COLO668 (cell line): Measurements from ENCODE around the gene MARCKSL1.
"Not testable (repeated sequence)": the region's sequence is repeated elsewhere in the genome, so short reads cannot be mapped to it uniquely, and the experiment has no call there.

Experiments
- DNase-seq: peaks from one replicate; lab custom pipeline; 2025; ENCODE audit not compliant: unreplicated experiment; lab: John Stamatoyannopoulos, UW

The MARCKSL1 gene

DNA sequence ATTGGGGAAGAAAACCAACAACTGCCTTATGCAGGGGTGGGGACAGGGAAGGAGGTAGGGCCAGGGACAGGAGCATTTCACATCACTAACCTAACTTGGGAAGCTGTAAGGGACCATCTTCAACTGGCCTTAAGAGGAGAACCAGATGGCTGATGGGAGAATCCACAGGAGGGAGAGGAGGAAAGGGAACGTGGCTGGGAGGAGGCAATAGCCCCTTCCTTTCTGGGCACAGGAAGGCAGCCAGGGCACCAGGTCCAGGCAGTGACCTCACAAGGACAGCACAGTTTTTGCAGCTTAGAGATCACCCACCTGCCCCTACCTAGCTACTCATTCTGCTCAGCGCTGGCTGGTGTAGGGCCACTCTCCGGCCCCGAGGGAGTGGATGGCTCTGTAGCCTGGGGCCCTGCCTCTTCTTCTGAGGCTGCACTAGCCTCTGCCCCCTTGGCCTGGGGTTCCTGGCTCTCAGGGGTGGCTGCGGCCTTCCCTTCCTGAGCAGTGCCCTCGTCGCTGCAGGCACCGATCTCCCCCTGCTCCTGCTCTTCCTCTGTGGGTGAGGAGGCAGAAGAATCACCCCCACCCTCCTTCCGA lies 1.7 kb downstream of the MARCKSL1 start:
- DNase-seq = peak; percentile 52

DNA sequence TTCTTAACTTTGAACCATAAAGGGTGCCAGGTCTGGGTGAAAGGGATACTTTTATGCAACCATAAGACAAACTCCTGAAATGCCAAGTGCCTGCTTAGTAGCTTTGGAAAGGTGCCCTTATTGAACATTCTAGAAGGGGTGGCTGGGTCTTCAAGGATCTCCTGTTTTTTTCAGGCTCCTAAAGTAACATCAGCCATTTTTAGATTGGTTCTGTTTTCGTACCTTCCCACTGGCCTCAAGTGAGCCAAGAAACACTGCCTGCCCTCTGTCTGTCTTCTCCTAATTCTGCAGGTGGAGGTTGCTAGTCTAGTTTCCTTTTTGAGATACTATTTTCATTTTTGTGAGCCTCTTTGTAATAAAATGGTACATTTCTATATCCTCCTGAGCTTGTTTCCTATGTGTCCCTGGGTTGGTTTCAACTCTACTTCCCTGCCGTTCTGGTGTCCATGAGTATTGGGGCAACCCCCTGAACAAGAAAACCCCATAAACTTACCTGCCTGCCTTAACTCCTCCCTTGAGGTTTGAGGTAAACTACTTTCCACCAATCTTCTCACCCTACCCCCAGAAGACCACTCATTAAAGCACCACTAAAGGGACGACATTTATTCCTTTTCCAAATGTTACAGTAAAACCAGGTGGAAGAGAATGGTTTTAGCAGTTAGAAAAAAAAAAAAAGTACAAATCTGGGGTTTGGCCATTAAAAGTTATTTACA lies 2.6 kb downstream of the MARCKSL1 start:
- no peak for DNase-seq

DNA sequence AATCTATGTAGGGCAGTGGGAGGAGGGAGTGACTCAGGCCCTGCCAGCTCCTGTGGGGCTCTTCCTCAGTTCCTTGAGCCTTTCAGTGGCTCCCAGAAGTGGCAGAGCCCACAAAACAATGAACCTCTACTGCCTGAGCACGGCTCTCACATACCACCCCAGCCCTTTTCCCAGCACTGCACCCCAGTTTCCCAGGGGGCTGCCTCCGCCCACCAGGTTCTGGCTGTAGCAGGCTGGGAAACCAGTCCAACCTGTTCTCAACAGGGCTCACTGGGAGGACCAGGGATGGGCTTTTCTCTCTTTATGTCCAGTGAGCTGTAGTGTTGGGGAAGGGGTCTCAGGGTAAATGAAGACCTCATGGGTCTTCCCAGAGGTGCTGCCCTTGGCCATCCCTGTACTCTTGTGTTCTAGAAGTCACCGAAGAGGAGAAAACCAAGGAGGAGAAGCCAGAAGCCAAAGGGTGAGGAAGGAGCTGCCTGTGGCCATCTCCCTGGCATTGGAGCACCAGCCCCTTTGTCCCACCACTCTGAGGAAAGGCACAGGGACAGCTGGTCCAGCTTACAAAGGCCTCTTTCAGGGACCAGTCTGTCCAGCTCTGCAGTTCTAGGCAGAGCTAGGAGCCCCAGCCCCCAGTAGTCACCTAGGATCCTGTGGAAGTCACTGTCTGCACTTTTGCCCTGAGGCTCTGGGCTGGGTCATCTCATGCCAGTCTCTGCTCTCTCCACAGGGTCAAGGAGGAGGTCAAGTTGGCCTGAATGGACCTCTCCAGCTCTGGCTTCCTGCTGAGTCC lies 3.5 kb downstream of the MARCKSL1 start:
- peak; percentile 34 for DNase-seq

DNA sequence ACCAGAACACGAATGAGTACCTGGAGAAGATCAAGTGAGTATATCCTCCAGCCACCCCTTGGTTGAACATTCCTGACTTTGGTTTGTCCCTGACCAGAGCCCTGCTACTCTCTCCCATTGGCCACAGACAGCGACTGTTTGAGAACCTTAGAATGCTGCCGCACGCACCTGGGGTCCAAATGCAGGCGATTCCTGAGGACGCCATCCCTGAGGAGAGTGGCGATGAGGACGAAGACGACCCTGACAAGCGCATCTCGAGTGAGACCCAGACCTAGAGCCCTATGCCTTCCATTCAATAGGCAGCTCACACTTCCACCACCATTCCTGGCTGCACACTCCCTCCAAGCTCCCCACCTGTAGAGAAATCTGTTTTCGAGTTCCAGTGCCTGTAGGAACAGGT lies 4.5 kb downstream of the MARCKSL1 start:
- DNase-seq = no peak

DNA sequence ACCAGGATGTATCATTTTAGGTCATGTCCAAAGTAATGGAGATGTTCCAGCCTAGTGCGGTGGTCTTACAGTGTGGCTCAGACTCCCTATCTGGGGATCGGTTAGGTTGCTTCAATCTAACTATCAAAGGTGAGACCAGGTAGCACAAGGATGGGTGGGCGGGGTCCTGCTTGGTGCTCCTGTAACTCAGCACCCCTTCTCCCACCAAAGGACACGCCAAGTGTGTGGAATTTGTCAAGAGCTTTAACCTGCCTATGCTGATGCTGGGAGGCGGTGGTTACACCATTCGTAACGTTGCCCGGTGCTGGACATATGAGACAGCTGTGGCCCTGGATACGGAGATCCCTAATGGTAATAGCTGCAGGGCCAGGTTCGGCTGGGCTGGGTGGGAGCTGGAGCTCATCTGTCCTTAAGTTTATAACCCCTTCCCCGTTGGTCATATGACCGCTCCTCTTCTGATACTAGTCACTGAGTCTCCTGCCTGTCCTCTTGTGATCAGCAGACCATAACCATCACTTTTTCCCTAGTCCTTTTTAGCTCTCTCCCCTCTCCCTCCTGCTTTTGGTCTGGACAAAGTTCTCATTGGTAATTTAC lies 5.4 kb downstream of the MARCKSL1 start:
- DNase-seq = no peak

DNA sequence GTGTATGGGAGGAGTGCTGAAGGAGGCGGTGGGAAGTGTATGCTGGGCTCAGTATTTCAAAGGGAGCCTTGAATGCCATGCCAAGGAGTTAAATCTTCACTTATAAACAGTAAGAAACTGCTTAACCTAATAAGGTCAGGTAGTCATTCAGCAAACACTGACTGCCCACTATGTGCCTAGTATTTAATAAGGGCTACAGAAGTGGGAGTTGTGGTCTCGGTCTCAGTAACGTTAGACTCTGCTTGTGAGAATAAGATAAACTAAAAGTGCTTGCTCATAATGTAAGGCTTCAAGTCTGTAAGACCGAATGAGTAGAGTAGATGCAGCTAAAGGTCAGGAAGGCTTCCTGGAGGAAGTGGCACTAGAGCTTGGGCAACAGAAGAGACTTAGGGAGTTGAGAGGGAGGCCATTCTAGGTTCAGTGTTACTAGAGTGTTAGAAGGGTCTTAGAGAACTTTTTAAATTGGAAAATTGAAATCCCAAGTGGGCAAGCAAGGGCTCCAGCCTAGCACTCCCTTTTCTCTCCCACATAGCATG lies 6.0 kb downstream of the MARCKSL1 start:
- no peak for DNase-seq

DNA sequence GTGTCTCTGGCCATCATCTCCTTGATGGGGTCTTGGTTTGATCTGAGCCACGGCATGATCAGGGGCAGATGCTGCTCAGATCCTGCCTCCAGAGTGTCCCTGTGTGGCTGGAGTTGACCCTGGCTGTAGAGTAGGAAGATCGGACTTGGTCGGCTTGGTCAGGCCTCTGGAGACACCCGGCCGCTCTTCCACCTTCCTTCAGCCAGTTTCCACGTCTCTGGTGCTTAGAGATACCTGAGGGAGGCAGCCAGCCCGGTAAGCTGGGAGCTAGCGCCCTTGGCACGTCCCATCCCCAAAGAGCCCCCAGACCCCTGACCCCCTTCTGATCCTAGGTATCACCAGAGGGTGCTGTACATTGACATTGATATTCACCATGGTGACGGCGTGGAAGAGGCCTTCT lies 8.8 kb downstream of the MARCKSL1 start:
- no peak for DNase-seq

DNA sequence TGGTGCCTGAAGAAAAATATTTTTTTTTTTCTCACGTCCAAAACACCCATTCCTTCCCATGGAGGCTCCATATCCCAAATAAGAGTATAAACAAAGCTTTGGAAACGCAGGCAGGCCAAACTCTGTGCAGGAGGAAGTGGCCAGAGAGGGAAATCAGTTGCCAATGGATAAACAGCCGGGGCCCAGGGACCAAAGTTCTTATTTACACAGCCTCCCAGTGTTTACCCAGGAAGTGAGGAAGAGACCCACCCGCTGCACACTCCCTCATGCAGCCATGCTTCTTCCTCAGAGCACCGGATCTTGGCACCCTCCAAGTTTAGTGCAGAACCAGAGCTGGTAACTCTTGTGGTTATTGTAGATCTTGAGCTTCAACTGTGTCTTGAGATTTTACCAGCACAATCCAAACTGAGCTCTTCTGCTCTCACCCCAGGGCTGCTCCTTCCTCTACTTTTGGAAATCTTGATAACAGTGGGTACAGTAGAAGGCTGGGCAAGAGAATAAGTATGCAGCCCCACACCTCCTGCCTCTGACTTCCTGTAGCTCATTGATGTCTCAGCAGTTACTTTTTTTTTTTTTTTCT lies 14.2 kb downstream of the MARCKSL1 start:
- DNase-seq = peak; percentile 89

DNA sequence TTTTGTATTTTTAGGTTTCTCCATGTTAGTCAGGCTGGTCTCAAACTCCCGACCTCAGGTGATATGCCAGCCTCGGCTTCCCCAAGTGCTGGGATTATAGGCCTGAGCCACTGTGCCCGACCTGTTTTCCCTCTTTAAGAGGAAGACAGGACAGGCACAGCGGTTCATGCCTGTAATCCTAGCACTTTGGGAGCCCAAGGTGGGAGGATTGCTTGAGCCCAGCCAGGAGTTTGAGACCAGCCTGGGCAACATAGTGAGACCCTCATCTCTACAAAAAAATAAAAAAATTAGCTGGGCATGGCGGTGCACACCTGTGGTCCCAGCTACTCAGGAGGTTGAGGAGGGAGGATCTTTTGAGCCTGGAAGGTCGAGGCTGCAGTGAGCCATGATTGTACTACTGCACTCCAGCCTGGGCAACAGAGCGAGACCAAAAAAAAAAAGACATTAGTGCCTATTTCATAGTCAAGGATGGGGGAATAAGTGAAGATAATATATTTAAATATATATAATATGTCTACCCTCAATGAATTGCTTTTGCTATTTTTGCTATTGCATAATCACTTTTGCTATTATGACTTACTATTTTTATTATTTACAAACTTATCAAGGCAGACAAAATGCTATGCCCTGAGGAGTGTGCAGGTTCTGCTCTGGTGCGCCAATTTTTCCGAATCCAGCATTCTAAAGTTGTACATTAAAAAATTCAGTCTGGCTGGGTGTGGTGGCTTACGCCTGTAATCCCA lies 17.7 kb downstream of the MARCKSL1 start:
- DNase-seq = no peak

DNA sequence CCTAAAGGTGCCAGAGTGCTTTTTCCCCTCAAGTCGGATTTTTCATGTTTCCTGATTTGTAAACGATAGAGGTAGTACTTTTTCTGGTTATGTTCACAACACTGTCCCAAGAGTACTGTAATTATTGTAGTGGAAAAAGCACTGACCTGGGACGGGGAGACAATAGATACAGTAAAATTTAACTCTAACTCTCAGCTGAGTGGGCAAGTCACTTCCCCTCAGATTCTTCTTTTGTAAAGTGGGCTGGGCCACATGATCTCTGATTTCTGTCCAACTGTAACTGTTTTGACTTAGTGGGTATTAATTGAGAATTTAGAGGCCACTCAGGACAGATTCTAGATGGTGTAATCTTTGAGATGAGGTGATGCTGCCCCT lies 19.1 kb downstream of the MARCKSL1 start:
- no peak for DNase-seq

DNA sequence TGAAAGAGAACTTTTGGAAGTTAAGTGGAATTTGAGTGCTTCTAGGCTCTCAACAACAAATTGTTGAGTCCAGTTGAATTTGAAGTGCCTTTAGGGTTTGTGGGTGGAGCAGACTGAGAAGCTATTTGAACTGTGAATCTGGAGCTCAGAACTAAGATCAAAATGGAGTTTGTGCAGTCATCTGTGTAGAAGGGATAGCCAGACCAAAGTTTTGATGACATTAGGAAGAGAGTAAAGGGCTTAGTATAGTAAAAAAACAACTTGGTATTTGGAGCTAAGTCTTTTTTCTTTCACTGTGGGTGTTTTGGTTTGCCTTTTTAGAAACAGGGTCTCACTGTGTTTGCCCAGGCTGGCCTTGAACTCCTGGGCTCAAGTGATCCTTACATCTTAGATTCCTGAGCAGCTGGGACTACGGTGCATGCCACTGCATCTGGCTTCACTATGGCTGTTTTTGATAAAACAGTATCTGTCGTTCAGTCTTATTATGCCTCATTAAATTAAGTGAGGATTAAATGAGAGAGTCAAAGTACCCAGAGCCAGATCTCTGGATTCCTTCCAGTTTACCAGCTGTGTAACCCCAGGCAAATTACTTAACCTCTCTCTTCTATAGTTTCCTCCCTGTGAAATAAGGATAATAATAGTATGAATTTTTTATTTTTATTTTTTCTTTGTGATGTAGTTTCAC lies 24.2 kb downstream of the MARCKSL1 start:
- DNase-seq = no peak

DNA sequence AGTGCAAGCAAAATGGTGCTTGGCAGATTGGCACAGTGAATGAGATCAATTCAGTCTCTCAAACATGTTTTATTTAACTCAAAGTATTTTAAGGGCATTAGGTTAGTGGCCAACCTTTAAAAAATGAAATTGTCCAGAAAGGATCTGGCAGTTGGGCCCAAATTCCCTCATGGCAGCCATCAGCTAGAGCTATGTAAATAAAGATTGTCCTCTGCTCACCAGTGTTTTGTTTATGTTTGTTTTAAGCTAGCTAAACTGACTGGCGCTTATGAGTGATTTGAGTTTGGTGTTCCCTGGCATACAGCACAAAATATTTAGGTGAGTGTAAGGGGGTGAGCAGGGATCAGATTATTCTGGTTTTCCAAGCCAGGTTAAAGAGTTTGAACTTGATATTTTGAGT lies 26.1 kb downstream of the MARCKSL1 start:
- DNase-seq = no peak

DNA sequence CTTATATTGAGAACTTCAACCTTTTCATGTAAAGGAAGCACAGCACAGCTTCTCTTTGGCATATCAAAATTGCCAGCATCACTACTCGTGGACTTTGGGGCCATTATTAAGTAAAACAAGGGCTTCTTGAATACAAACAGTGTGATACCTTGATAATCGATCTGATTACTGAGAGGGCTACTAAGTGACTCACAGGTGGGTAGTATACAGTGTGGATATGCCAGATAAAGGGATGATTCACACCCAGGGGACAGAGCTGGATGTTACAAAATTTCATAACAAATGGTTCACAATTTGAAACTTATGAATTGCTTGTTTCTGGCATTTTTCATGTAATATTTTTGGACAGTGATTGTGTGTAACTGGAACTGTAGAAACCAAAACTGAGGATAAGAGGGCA lies 28.7 kb downstream of the MARCKSL1 start:
- no peak for DNase-seq

DNA sequence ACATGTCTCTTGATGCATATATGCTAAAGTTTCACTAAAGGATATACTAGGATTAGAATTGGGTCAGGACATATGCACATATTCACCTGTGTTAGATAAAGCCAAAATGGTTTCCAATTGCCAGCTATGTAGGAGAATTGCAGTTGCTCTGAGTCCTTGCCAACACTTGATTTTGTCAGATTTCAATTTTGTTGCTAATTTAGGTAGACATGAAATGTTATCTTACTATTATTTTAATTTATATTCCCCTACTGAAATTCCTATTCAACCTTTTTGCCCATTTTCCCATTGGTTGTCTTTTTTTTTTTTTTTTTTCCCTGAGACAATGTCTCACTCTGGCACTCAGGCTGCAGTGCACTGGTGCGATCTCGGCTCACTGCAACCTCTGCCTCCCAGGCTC lies 30.7 kb downstream of the MARCKSL1 start:
- no peak for DNase-seq

DNA sequence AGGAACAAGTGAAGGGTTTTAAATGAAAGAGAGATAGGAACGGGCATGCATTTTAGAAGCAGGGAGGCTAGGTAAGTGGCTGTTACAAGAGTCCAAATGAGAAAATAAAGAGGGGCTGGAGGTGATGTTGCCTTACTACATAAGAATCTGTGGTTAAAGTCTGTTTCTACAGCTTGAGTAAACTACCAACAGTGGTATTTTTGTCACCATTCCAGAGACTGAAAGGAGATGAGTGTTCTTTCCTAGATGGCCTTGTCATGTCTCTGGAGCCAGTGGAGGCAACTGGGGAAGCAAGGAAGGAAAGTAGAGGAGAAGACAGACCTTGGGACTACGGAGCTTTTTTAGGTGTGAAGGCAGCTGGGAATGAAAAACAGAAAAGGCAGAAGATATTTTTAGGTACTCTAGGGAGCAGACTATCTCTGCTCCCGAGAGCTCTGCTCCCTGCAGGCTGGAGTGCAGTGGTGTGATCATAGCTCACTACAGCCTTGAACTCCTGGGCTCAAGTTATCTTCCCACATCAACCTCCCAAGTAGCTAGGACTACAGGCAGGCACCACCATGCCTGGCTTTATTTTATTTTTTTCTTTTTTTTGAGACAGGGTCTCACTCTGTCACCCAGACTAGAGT lies 31.9 kb downstream of the MARCKSL1 start:
- DNase-seq = no peak

DNA sequence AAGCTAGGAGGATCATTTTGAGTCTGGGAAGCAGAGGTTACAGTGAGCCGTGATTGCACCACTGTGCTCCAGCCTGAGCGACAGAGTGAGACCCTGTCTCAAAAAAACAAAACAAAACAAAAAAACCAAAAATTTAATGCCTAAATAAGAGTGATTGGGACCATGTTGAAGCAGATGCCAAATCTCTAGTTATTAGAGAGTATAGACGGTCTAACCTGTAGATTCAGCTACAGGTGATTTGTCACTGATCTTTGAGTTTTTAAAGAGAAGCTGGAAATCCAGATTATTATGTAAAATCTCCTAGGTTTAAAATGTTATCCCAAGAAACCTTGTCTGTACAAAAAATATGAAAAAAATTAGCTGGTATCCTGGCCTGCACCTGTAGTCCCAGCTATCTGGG lies 32.7 kb downstream of the MARCKSL1 start:
- DNase-seq = no peak

DNA sequence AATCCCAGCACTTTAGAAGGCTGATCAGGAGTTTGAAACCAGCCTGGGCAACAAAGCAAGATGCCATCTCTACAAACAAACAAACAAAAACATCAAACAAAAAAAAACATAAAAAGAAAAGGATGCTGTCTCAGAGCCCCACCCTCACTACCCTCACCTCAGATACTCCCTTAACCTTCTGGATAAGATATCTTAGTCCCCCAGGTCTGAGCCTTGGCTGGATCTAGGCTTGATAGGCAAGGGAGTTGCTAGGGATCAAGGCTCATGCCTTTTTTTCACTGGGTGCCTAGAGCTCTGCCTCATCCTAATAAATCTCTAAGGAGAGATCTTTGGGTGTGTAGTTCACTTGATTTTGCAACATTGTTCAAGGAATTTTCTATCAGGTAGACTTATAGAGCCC lies 36.7 kb downstream of the MARCKSL1 start:
- no peak for DNase-seq

DNA sequence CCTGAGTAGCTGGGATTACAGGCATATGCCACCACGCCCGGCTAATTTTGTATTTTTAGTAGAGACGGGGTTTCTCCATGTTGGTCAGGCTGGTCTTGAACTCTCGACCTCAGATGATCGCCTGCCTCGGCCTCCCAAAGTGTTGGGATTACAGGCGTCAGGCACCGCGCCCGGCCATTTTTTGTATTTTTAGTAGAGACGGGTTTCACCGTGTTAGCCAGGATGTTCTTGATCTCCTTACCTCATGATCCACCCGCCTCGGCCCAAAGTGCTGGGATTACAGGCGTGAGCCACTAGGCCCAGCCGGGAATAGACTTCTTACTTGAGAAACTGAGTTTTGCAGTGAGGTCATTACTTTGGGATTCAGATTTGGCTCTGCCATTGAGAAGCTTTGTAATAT lies 37.8 kb downstream of the MARCKSL1 start:
- DNase-seq = not testable (repeated sequence)

DNA sequence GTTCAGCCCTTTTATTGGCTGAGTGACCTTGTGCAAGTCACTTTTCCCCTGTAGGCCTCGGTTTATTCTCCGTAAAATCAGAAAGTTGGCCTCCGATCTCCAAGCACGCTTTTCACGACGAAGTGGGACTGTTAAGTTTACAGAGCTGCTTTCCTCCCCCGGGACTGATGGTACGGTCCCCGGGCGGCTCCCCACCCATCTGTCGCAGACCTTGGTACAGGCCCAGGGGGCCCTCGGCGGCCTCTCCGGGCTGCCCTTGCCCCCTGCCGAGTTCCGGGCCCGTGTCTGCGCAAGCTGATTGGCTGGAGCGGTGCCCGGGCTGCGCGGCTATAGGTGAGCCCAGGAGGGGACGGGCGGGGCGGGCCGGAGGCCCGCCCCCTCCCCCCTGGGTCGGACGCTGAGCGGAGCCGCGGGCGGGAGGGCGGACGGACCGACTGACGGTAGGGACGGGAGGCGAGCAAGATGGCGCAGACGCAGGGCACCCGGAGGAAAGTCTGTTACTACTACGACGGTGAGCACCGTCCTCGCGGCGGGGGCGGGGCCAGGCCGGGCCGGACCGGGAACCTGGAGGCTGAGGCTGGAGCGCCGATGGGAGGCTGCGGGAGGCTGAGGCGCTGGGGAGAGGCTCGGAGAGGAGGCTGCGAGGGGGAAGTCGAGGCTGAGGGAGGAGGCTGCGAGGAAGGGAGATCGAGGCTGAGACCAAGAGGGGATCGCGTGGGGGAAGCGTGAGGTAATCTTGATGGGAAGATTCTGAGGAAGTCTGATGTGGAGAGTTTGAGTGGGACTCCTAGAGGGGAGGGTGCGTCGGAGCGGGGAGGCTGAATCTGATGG lies 44.1 kb downstream of the MARCKSL1 start, which contains the start of gene HDAC1:
HDAC1 (plus strand) TSS at position 376 of the 831 bp plus-strand sequence; CDS start at position 463, 87 bp downstream.
- peak; percentile 100 for DNase-seq
